ENCODE results near the gene OGDH.

- TF ChIP-seq CTCF (IDR thresholded peaks at IDR 0.05; ENCODE audit: low read depth, low read length, poor library complexity, severe bottlenecking) = no peak
- TF ChIP-seq EZH2phosphoT487 (IDR thresholded peaks at IDR 0.05; ENCODE audit: borderline replicate concordance, low read length) = no peak
Measured at GRCh38 chr7:44695756-44696155, 89.3 kb downstream of the OGDH start.

Measured in DOHH2 (cell line).